ENCODE data around the gene ACOX3. TPM values are rescaled to one million over a fixed set of nuclear protein-coding genes. Genes with fewer than 3 reads are reported as not detected.
A peak's percentile ranks its signal among the peaks of the same experiment; 100 is the strongest.
"Not testable (repeated sequence)": the region's sequence is repeated elsewhere in the genome, so short reads cannot be mapped to it uniquely, and the experiment has no call there.

The ACOX3 gene
- total RNA-seq, 1 donor from 2014 or later: 27.8 TPM

- DNase-seq (ENCODE audit: low spot score): no peak
- ATAC-seq: no peak
- intact Hi-C loops (cut with DNase I): no loop called here
Observed at GRCh38 chr4:8395504-8396296, 44.8 kb downstream of the ACOX3 start.

GRCh38 chr4:8394806-8395205 is 45.7 kb downstream of the ACOX3 start:
- intact Hi-C loops (cut with DNase I): no loop called here
- peak; percentile 2 for ATAC-seq
- no peak for DNase-seq (ENCODE audit: low spot score)

- DNase-seq (ENCODE audit: low spot score): no peak
- intact Hi-C loops (cut with DNase I): no loop called here
- ATAC-seq: peak; percentile 86
Observed at GRCh38 chr4:8394061-8394519, 46.4 kb downstream of the ACOX3 start.

GRCh38 chr4:8393593-8394038 is 46.9 kb downstream of the ACOX3 start:
- intact Hi-C loops (cut with DNase I): no loop called here
- ATAC-seq (peak; percentile 70), DNase-seq (ENCODE audit: low spot score) (no peak)

- intact Hi-C loops (cut with DNase I): no loop called here
- ATAC-seq (peak; percentile 18), DNase-seq (ENCODE audit: low spot score) (no peak)
Observed at GRCh38 chr4:8392591-8393190, 47.8 kb downstream of the ACOX3 start.

- DNase-seq (ENCODE audit: low spot score): no peak
- intact Hi-C loops (cut with DNase I): no loop called here
- ATAC-seq: peak; percentile 58
Observed at GRCh38 chr4:8391972-8392371, 48.6 kb downstream of the ACOX3 start.

- DNase-seq (ENCODE audit: low spot score) (no peak), ATAC-seq (no peak)
- intact Hi-C loops (cut with DNase I): no loop called here
Observed at GRCh38 chr4:8391071-8391470, 49.5 kb downstream of the ACOX3 start.

- intact Hi-C loops (cut with DNase I): no loop called here
- ATAC-seq: no peak
Observed at GRCh38 chr4:8390577-8390976, 49.9 kb downstream of the ACOX3 start.

GRCh38 chr4:8388528-8388870 is 52.0 kb downstream of the ACOX3 start:
- no peak for DNase-seq (ENCODE audit: low spot score)
- intact Hi-C loops (cut with DNase I): no loop called here
- no peak for ATAC-seq

More at GRCh38 chr4:8390577-8390976, 49.9 kb downstream of the ACOX3 start:
- DNase-seq (ENCODE audit: low spot score): no peak

GRCh38 chr4:8387615-8388527 is 52.7 kb downstream of the ACOX3 start:
- ATAC-seq (no peak), DNase-seq (ENCODE audit: low spot score) (no peak)
- intact Hi-C loops (cut with DNase I): no loop called here

- DNase-seq (ENCODE audit: low spot score): no peak
- intact Hi-C loops (cut with DNase I): no loop called here
- no peak for ATAC-seq
Observed at GRCh38 chr4:8387194-8387593, 53.3 kb downstream of the ACOX3 start.

- ATAC-seq (no peak), DNase-seq (ENCODE audit: low spot score) (no peak)
- intact Hi-C loops (cut with DNase I): no loop called here
Observed at GRCh38 chr4:8386731-8387130, 53.8 kb downstream of the ACOX3 start.

- DNase-seq (ENCODE audit: low spot score); intact Hi-C loops (cut with DNase I); ATAC-seq: not testable (repeated sequence)
Observed at GRCh38 chr4:8386131-8386530, 54.4 kb downstream of the ACOX3 start.

- ATAC-seq: no peak
- intact Hi-C loops (cut with DNase I): no loop called here
- DNase-seq (ENCODE audit: low spot score): no peak
Observed at GRCh38 chr4:8385611-8386010, 54.9 kb downstream of the ACOX3 start.

- no peak for DNase-seq (ENCODE audit: low spot score)
- intact Hi-C loops (cut with DNase I): no loop called here
- no peak for ATAC-seq
Observed at GRCh38 chr4:8385106-8385505, 55.4 kb downstream of the ACOX3 start.

GRCh38 chr4:8384397-8385060 is 56.0 kb downstream of the ACOX3 start:
- no peak for DNase-seq (ENCODE audit: low spot score)
- intact Hi-C loops (cut with DNase I): no loop called here
- no peak for ATAC-seq

- DNase-seq (ENCODE audit: low spot score) (no peak), ATAC-seq (peak; percentile 56)
- intact Hi-C loops (cut with DNase I): no loop called here
Observed at GRCh38 chr4:8383451-8384160, 56.9 kb downstream of the ACOX3 start.

- ATAC-seq (no peak), DNase-seq (ENCODE audit: low spot score) (no peak)
- intact Hi-C loops (cut with DNase I): no loop called here
Observed at GRCh38 chr4:8383016-8383415, 57.5 kb downstream of the ACOX3 start.
